Panc1 (cell line): Measurements from ENCODE around the gene BBS9. TPM values are rescaled to one million over a fixed set of nuclear protein-coding genes. Genes with fewer than 3 reads are reported as not detected.

Experiments
- ATAC-seq: fragments of 200-7000 bp; cut with Tn5 transposase; 2 replicates; pipeline ENCODE4 v1.9.1; 2020; ENCODE audit warnings: mild to moderate bottlenecking, moderate library complexity
- BruUV-seq: library from RNA; stranded (reverse); fragments of 400-500 nt; replicated peaks from 2 replicates; lab custom pipeline; 2021; lab: Mats Ljungman, UMichigan
- CTCF ChIA-PET: fragments of 300-600 bp; sonication (Branson Sonifier 250); formaldehyde crosslinking; loops from one replicate; lab custom pipeline; 2022; ENCODE audit warnings: antibody characterized with exemption; lab: Charles Lee
- POLR2A ChIA-PET: fragments of 300-600 bp; sonication (Branson Sonifier 250); formaldehyde crosslinking; loops from one replicate; lab custom pipeline; 2022; ENCODE audit warnings: antibody characterized with exemption; lab: Charles Lee
- DNase-seq: peaks from one replicate; pipeline ENCODE4 v3.0.0-alpha.2; 2010; ENCODE audit warnings: low read depth, low spot score
- H3K27ac ChIP-seq: 2 replicates; pipeline ENCODE4 v1.5.1; 2011; ENCODE audit warnings: mild to moderate bottlenecking, low read length, inconsistent platforms
- H3K27me3 ChIP-seq: fragments of 200-500 bp; sonication (Bioruptor generic); 2 replicates; pipeline ENCODE4 v1.6.0; 2014; ENCODE audit warnings: low read length, inconsistent platforms; ENCODE audit not compliant: control insufficient read depth, insufficient read depth
- H3K36me3 ChIP-seq: fragments of 200-500 bp; sonication (Bioruptor generic); 2 replicates; pipeline ENCODE4 v1.5.1; 2014; ENCODE audit warnings: inconsistent platforms, mild to moderate bottlenecking, low read length, moderate library complexity; ENCODE audit not compliant: control insufficient read depth, insufficient read depth
- H3K4me1 ChIP-seq: 2 replicates; pipeline ENCODE4 v1.5.1; 2011; ENCODE audit warnings: inconsistent platforms, mild to moderate bottlenecking, low read length, moderate library complexity; ENCODE audit not compliant: control insufficient read depth, insufficient read depth
- H3K4me3 ChIP-seq, 2 experiments: 2 replicates each; pipeline ENCODE4 v1.5.1; 2011 to 2012; ENCODE audit warnings: low read depth in 2 of 2, low read length in 2 of 2, mild to moderate bottlenecking in 2 of 2, inconsistent platforms in 1 of 2, moderate library complexity in 1 of 2
- H3K9me3 ChIP-seq: fragments of 200-500 bp; sonication (Bioruptor generic); 2 replicates; pipeline ENCODE4 v1.5.1; 2014; ENCODE audit warnings: low read depth, mild to moderate bottlenecking, inconsistent platforms, low read length, moderate library complexity; ENCODE audit not compliant: control insufficient read depth, insufficient read depth
- CTCF ChIP-seq: fragments of 450-650 bp; IDR thresholded peaks from 2 replicates; pipeline ENCODE4 v1.5.1; 2017; ENCODE audit warnings: mild to moderate bottlenecking
- POLR2AphosphoS5 ChIP-seq: IDR thresholded peaks from 2 replicates; pipeline ENCODE4 v1.6.1; 2012; ENCODE audit warnings: mild to moderate bottlenecking, low read depth, low read length, moderate library complexity
- REST ChIP-seq, 2 experiments: IDR thresholded peaks; 2 replicates each; pipeline ENCODE4 v1.6.1; 2011 to 2012; ENCODE audit warnings: low read depth in 2 of 2, control low read depth in 1 of 2, low read length in 1 of 2, mild to moderate bottlenecking in 1 of 2, moderate library complexity in 1 of 2; ENCODE audit not compliant: insufficient read depth in 1 of 2
- SIN3A ChIP-seq: IDR thresholded peaks from 2 replicates; pipeline ENCODE4 v1.6.1; 2012; ENCODE audit warnings: low read depth, mild to moderate bottlenecking, low read length, moderate library complexity, borderline replicate concordance; ENCODE audit not compliant: insufficient read depth
- TCF7L2 ChIP-seq: IDR thresholded peaks from 2 replicates; pipeline ENCODE4 v1.6.1; 2011; ENCODE audit warnings: mild to moderate bottlenecking, low read depth, low read length, inconsistent platforms
- in situ Hi-C: cut with HindIII; loops from 2 replicates; pipeline ENCODE4 v1.10.0; 2016; ENCODE audit warnings: low sequenced_read_pairs, low pct_unique_long_range_greater_than_20kb
- intact Hi-C: fragments of 100-400 bp; cut with micrococcal nuclease; formaldehyde crosslinking; loops from one replicate; pipeline ENCODE4 v1.10.0; 2022; ENCODE audit not compliant: unreplicated experiment
- total RNA-seq: library from RNA; stranded (reverse); gene quantifications from one replicate; pipeline ENCODE4 v1.2.1, GENCODE V29; 2021; ENCODE audit not compliant: unreplicated experiment

Gene BBS9
- total RNA-seq, 1 experiment from 2014 or later: 6.9 TPM

DNA sequence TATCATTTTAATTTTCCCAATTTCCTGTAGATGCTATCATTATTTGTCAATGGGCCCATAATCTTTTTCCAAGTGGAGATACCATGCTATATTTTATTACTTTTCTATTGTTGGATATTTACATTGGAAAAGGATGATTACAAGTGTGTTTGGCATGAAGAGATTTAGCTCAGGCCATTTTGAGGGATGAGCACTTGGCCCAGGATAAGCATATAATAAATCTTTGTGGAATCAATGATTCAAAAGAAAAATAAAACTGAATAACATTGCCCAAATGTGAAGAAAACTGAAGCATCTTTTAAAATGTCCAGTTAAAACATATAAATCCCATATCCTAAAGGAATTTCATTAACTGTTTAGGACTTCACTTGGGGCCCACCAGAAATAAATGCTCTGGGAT, 515.1 kb downstream of the BBS9 start:
- no TSS peak for BruUV-seq
- TF ChIP-seq SIN3A (no peak), CTCF (no peak), REST (IDR thresholded peaks at IDR 0.05; ENCODE audit: insufficient read depth in 1 of 2, low read depth in 2 of 2, low read length in 1 of 2) (no peak), TCF7L2 (no peak), POLR2AphosphoS5 (no peak)
- CTCF ChIA-PET: no interaction called here
- H3K9me3 ChIP-seq: no peaks in the 10 kb centered on the region
- DNase-seq: no peak
- H3K4me1 ChIP-seq: no peaks in the 10 kb centered on the region
- POLR2A ChIA-PET: no interaction called here
- peaks cover 5% of the 10 kb centered on the region; the same call in 1 of the 2 replicates for H3K27me3 ChIP-seq
- no peak for ATAC-seq
- no peak overlapping the region for H3K4me3 ChIP-seq
- H3K36me3 ChIP-seq: no peaks in the 10 kb centered on the region
- in situ Hi-C loops (no loop called here), intact Hi-C loops (no loop called here)
- no peak overlapping the region for H3K27ac ChIP-seq

DNA sequence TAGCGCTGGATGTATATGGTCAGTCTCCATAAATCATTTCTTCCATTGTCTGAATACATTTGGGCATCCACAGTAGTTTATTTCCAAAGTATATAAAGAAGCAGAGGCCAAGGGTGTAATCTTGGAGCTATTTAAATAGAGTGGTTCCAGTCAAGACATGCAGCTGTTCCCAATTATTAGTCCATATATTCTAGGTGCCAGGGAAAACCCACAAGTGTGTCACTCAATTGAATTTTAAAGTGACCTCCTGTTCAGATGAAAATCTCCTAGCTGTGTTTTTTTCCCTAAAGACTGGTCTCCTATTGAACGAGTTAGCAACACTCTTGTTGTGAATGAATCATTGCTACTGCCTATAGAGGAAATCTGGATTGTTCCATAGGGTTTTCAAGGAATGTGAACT, 515.7 kb downstream of the BBS9 start:
- ATAC-seq: no peak
- Histone ChIP-seq H3K36me3 (no peaks in the 10 kb centered on the region), H3K27ac (no peak overlapping the region), H3K27me3 (peaks cover 5% of the 10 kb centered on the region; the same call in 1 of the 2 replicates), H3K9me3 (no peaks in the 10 kb centered on the region), H3K4me1 (no peaks in the 10 kb centered on the region), H3K4me3 (no peak overlapping the region)
- no peak for TF ChIP-seq REST (IDR thresholded peaks at IDR 0.05; ENCODE audit: insufficient read depth in 1 of 2, low read depth in 2 of 2, low read length in 1 of 2)
- POLR2A ChIA-PET: no interaction called here
- CTCF ChIA-PET: no interaction called here
- intact Hi-C loops (no loop called here), in situ Hi-C loops (no loop called here)
- no peak for DNase-seq
- BruUV-seq: no TSS peak
